ENCODE measurements around the gene ERO1A.

ERO1A gene

DNA sequence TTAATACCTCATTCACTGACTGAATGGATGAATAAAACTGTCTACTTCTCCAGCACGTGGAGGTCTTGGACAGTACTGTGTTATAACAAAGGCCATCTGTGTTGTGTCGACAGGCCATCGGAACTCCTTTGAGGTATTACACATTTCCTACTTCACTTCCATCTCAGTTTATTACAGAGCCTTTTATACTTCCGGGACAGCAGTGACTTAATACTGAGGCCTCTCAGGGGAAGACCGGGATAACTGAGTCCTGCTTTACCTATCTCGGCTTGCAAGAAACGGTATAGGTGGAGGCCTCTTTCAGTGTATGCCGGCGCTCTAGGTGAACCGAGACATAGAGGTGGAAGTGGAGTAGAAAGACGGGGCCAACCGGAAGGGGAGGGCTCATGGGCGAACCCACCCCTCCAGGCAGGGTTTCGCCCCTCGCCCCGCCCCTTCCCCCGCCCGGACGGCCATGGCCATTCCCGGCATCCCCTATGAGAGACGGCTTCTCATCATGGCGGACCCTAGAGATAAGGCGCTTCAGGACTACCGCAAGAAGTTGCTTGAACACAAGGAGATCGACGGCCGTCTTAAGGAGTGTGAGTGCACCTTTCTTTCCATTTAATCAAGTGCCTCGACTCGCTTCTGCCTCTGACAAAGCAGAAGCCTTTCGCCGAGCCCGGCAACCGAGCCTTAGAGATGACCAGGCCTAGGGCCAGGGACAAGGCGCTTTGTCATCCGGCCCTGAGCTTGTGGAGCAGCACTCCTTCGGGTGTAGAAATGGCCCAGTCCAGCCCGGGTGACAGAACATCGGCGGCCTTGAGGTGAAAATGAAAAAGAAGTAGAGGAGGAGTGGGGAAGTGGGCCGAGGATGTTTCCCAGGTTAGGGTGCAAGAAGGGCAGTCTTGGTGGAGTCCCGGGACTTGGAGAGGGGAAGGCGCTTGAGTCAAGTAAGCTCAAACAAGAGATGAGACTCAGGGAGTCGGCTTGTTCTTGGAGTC, 11.7 kb upstream of the ERO1A start, which contains the start of gene PSMC6 (continued):
- TF ChIP-seq, protein P1, sequence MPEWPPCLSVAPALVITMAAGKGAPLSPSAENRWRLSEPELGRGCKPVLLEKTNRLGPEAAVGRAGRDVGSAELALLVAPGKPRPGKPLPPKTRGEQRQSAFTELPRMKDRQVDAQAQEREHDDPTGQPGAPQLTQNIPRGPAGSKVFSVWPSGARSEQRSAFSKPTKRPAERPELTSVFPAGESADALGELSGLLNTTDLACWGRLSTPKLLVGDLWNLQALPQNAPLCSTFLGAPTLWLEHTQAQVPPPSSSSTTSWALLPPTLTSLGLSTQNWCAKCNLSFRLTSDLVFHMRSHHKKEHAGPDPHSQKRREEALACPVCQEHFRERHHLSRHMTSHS (tag by site-specific recombination; IDR thresholded peaks at IDR 0.05) = no peak
- peak; percentile 92 for TF ChIP-seq SP3 (tag by site-specific recombination; IDR thresholded peaks at IDR 0.05)
- no peak for TF ChIP-seq ZNF155 (tag by site-specific recombination; IDR thresholded peaks at IDR 0.05)
- TF ChIP-seq ZNF10 (tag by site-specific recombination; IDR thresholded peaks at IDR 0.05) = no peak
- peak; percentile 15; the same call in 1 of the 2 replicates for TF ChIP-seq TRIM28 (IDR thresholded peaks at IDR 0.05; ENCODE audit: borderline replicate concordance, low read length)
- TF ChIP-seq ZNF121 (tag by site-specific recombination; IDR thresholded peaks at IDR 0.05) = no peak
- TF ChIP-seq KLF9 (tag by site-specific recombination; IDR thresholded peaks at IDR 0.05; ENCODE audit: low read depth) = peak; percentile 43
- TF ChIP-seq ZNF175 (tag by site-specific recombination; IDR thresholded peaks at IDR 0.05) = no peak
- no peak for TF ChIP-seq ZNF48 (tag by site-specific recombination; IDR thresholded peaks at IDR 0.05)
- TF ChIP-seq, protein P2, sequence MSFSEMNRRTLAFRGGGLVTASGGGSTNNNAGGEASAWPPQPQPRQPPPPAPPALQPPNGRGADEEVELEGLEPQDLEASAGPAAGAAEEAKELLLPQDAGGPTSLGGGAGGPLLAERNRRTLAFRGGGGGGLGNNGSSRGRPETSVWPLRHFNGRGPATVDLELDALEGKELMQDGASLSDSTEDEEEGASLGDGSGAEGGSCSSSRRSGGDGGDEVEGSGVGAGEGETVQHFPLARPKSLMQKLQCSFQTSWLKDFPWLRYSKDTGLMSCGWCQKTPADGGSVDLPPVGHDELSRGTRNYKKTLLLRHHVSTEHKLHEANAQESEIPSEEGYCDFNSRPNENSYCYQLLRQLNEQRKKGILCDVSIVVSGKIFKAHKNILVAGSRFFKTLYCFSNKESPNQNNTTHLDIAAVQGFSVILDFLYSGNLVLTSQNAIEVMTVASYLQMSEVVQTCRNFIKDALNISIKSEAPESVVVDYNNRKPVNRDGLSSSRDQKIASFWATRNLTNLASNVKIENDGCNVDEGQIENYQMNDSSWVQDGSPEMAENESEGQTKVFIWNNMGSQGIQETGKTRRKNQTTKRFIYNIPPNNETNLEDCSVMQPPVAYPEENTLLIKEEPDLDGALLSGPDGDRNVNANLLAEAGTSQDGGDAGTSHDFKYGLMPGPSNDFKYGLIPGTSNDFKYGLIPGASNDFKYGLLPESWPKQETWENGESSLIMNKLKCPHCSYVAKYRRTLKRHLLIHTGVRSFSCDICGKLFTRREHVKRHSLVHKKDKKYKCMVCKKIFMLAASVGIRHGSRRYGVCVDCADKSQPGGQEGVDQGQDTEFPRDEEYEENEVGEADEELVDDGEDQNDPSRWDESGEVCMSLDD (tag by site-specific recombination; IDR thresholded peaks at IDR 0.05) = no peak
- TF ChIP-seq ZNF654 (tag by site-specific recombination; IDR thresholded peaks at IDR 0.05; ENCODE audit: low read depth) = no peak
- TF ChIP-seq KLF1 (tag by site-specific recombination; IDR thresholded peaks at IDR 0.05) = no peak
- TF ChIP-seq ZNF561 (tag by site-specific recombination; IDR thresholded peaks at IDR 0.05; ENCODE audit: borderline replicate concordance) = no peak
- TF ChIP-seq GLI4 (tag by site-specific recombination; IDR thresholded peaks at IDR 0.05) = no peak
- TF ChIP-seq GLIS1 (tag by site-specific recombination; IDR thresholded peaks at IDR 0.05) = no peak
- TF ChIP-seq ZNF707 (tag by site-specific recombination; IDR thresholded peaks at IDR 0.05) = no peak
- TF ChIP-seq, protein P3, sequence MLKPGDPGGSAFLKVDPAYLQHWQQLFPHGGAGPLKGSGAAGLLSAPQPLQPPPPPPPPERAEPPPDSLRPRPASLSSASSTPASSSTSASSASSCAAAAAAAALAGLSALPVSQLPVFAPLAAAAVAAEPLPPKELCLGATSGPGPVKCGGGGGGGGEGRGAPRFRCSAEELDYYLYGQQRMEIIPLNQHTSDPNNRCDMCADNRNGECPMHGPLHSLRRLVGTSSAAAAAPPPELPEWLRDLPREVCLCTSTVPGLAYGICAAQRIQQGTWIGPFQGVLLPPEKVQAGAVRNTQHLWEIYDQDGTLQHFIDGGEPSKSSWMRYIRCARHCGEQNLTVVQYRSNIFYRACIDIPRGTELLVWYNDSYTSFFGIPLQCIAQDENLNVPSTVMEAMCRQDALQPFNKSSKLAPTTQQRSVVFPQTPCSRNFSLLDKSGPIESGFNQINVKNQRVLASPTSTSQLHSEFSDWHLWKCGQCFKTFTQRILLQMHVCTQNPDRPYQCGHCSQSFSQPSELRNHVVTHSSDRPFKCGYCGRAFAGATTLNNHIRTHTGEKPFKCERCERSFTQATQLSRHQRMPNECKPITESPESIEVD (tag by site-specific recombination; IDR thresholded peaks at IDR 0.05) = no peak
- no peak for TF ChIP-seq OVOL3 (tag by site-specific recombination; IDR thresholded peaks at IDR 0.05)
- TF ChIP-seq ZNF133 (tag by site-specific recombination; IDR thresholded peaks at IDR 0.05) = no peak
- no peak for TF ChIP-seq ZNF549 (tag by site-specific recombination; IDR thresholded peaks at IDR 0.05)
- no peak for TF ChIP-seq ZNF311 (tag by site-specific recombination; IDR thresholded peaks at IDR 0.05; ENCODE audit: borderline replicate concordance)
- no peak for TF ChIP-seq ZNF169 (tag by site-specific recombination; IDR thresholded peaks at IDR 0.05)
- no peak for TF ChIP-seq ZNF223 (tag by site-specific recombination; IDR thresholded peaks at IDR 0.05)
- no peak for TF ChIP-seq ZNF341 (tag by site-specific recombination; IDR thresholded peaks at IDR 0.05; ENCODE audit: low read depth)
- TF ChIP-seq ZFP69B (tag by site-specific recombination; IDR thresholded peaks at IDR 0.05) = no peak
- no peak for TF ChIP-seq ZFP41 (tag by site-specific recombination; IDR thresholded peaks at IDR 0.05; ENCODE audit: borderline replicate concordance)
- 0 out of 2 replicates have a peak, but pooled peaks have one; percentile 40 for TF ChIP-seq ZBTB48 (tag by site-specific recombination; IDR thresholded peaks at IDR 0.05)
- TF ChIP-seq, protein P4, sequence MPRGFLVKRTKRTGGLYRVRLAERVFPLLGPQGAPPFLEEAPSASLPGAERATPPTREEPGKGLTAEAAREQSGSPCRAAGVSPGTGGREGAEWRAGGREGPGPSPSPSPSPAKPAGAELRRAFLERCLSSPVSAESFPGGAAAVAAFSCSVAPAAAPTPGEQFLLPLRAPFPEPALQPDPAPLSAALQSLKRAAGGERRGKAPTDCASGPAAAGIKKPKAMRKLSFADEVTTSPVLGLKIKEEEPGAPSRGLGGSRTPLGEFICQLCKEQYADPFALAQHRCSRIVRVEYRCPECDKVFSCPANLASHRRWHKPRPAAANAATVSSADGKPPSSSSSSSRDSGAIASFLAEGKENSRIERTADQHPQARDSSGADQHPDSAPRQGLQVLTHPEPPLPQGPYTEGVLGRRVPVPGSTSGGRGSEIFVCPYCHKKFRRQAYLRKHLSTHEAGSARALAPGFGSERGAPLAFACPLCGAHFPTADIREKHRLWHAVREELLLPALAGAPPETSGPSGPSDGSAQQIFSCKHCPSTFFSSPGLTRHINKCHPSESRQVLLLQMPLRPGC (tag by site-specific recombination; IDR thresholded peaks at IDR 0.05) = no peak
- TF ChIP-seq, protein P5, sequence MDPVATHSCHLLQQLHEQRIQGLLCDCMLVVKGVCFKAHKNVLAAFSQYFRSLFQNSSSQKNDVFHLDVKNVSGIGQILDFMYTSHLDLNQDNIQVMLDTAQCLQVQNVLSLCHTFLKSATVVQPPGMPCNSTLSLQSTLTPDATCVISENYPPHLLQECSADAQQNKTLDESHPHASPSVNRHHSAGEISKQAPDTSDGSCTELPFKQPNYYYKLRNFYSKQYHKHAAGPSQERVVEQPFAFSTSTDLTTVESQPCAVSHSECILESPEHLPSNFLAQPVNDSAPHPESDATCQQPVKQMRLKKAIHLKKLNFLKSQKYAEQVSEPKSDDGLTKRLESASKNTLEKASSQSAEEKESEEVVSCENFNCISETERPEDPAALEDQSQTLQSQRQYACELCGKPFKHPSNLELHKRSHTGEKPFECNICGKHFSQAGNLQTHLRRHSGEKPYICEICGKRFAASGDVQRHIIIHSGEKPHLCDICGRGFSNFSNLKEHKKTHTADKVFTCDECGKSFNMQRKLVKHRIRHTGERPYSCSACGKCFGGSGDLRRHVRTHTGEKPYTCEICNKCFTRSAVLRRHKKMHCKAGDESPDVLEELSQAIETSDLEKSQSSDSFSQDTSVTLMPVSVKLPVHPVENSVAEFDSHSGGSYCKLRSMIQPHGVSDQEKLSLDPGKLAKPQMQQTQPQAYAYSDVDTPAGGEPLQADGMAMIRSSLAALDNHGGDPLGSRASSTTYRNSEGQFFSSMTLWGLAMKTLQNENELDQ (tag by site-specific recombination; IDR thresholded peaks at IDR 0.05; ENCODE audit: low read depth) = no peak
- no peak for TF ChIP-seq ZNF24 (tag by site-specific recombination; IDR thresholded peaks at IDR 0.05)

Data from HEK293 (cell line).